Nephron (organoid): ENCODE data around the gene KCNS1.
A peak's percentile ranks its signal among the peaks of the same experiment; 100 is the strongest.

Experiments
- H3K27ac Mint-ChIP-seq, 3 experiments: 2 replicates each; pipeline ENCODE4 v1.8.0; 2020; ENCODE audit warnings: mixed read lengths in 3 of 3, mild to moderate bottlenecking in 2 of 3, moderate library complexity in 1 of 3
- H3K27me3 Mint-ChIP-seq: 2 replicates; pipeline ENCODE4 v1.8.0; 2021; ENCODE audit warnings: low read depth, mild to moderate bottlenecking, moderate library complexity, mixed read lengths
- H3K36me3 Mint-ChIP-seq: 2 replicates; pipeline ENCODE4 v1.8.0; 2020; ENCODE audit warnings: low read depth, mixed read lengths
- H3K4me1 Mint-ChIP-seq: 2 replicates; pipeline ENCODE4 v1.8.0; 2020; ENCODE audit warnings: mixed read lengths
- H3K4me3 Mint-ChIP-seq, 3 experiments: 2 replicates each; pipeline ENCODE4 v1.8.0; 2020; ENCODE audit warnings: mild to moderate bottlenecking in 3 of 3, mixed read lengths in 3 of 3, moderate library complexity in 2 of 3
- H3K9me3 Mint-ChIP-seq: 2 replicates; pipeline ENCODE4 v1.8.0; 2020; ENCODE audit warnings: mixed read lengths
- CTCF ChIP-seq, 3 experiments: fragments of 200-600 bp; sonication (generic); IDR thresholded peaks; one replicate each; pipeline ENCODE4 v1.5.0; 2021; ENCODE audit warnings: antibody characterized with exemption in 3 of 3; ENCODE audit not compliant: unreplicated experiment in 3 of 3

Gene KCNS1

GRCh38 chr20:45095805-45096238, 5.1 kb downstream of the KCNS1 start:
- TF ChIP-seq CTCF (IDR thresholded peaks at IDR 0.05; ENCODE audit: unreplicated experiment in 3 of 3), result peak; percentile 66 to 68 (median 68)
- H3K4me3 Mint-ChIP-seq, result no peak overlapping the region
- H3K36me3 Mint-ChIP-seq, result no peaks in the 10 kb centered on the region
- no peaks in the 10 kb centered on the region for H3K9me3 Mint-ChIP-seq
- no peak overlapping the region for H3K27ac Mint-ChIP-seq
- peaks cover 51% of the 10 kb centered on the region for H3K27me3 Mint-ChIP-seq
- H3K4me1 Mint-ChIP-seq, result no peaks in the 10 kb centered on the region

GRCh38 chr20:45094864-45095574, 5.9 kb downstream of the KCNS1 start:
- no peak overlapping the region for H3K4me3 Mint-ChIP-seq
- peaks cover 43% of the 10 kb centered on the region for H3K27me3 Mint-ChIP-seq
- no peaks in the 10 kb centered on the region for H3K4me1 Mint-ChIP-seq
- H3K27ac Mint-ChIP-seq, result no peak overlapping the region
- no peak for TF ChIP-seq CTCF (IDR thresholded peaks at IDR 0.05; ENCODE audit: unreplicated experiment in 3 of 3)
- H3K9me3 Mint-ChIP-seq, result no peaks in the 10 kb centered on the region
- H3K36me3 Mint-ChIP-seq, result no peaks in the 10 kb centered on the region

GRCh38 chr20:45094201-45094600, 6.7 kb downstream of the KCNS1 start:
- Mint-ChIP-seq H3K4me1 (no peaks in the 10 kb centered on the region), H3K4me3 (no peak overlapping the region), H3K27ac (no peak overlapping the region), H3K27me3 (peaks cover 35% of the 10 kb centered on the region), H3K9me3 (no peaks in the 10 kb centered on the region), H3K36me3 (no peaks in the 10 kb centered on the region)
- no peak for TF ChIP-seq CTCF (IDR thresholded peaks at IDR 0.05; ENCODE audit: unreplicated experiment in 3 of 3)

GRCh38 chr20:45092898-45093297, 8.0 kb downstream of the KCNS1 start:
- Mint-ChIP-seq H3K4me1 (peaks cover 9% of the 10 kb centered on the region), H3K4me3 (no peak overlapping the region), H3K36me3 (no peaks in the 10 kb centered on the region), H3K27ac (no peak overlapping the region), H3K27me3 (peaks cover 27% of the 10 kb centered on the region), H3K9me3 (no peaks in the 10 kb centered on the region)
- no peak for TF ChIP-seq CTCF (IDR thresholded peaks at IDR 0.05; ENCODE audit: unreplicated experiment in 3 of 3)

GRCh38 chr20:45091366-45091765, 9.6 kb downstream of the KCNS1 start:
- H3K36me3 Mint-ChIP-seq, result peaks cover 4% of the 10 kb centered on the region
- H3K9me3 Mint-ChIP-seq, result no peaks in the 10 kb centered on the region
- H3K27me3 Mint-ChIP-seq, result peaks cover 15% of the 10 kb centered on the region
- no peak overlapping the region for H3K4me3 Mint-ChIP-seq
- H3K27ac Mint-ChIP-seq, result no peak overlapping the region
- no peak for TF ChIP-seq CTCF (IDR thresholded peaks at IDR 0.05; ENCODE audit: unreplicated experiment in 3 of 3)
- peaks cover 17% of the 10 kb centered on the region for H3K4me1 Mint-ChIP-seq

- H3K4me1 Mint-ChIP-seq, result peaks cover 17% of the 10 kb centered on the region
- no peak overlapping the region for H3K27ac Mint-ChIP-seq
- peaks cover 7% of the 10 kb centered on the region for H3K36me3 Mint-ChIP-seq
- peaks cover 3% of the 10 kb centered on the region for H3K9me3 Mint-ChIP-seq
- TF ChIP-seq CTCF (IDR thresholded peaks at IDR 0.05; ENCODE audit: unreplicated experiment in 3 of 3), result no peak
- H3K27me3 Mint-ChIP-seq, result peaks cover 9% of the 10 kb centered on the region
- H3K4me3 Mint-ChIP-seq, result no peak overlapping the region
These were observed 10.4 kb downstream of the KCNS1 start for GRCh38 chr20:45090481-45090880.
